ENCODE results near the gene MT1B. TPM values are rescaled to one million over a fixed set of nuclear protein-coding genes. Genes with fewer than 3 reads are reported as not detected.

Gene MT1B
- total RNA-seq, 6 experiments from 2014 or later: 1.6 to 7.7 (median 2.2) TPM; not detected in 3

DNA sequence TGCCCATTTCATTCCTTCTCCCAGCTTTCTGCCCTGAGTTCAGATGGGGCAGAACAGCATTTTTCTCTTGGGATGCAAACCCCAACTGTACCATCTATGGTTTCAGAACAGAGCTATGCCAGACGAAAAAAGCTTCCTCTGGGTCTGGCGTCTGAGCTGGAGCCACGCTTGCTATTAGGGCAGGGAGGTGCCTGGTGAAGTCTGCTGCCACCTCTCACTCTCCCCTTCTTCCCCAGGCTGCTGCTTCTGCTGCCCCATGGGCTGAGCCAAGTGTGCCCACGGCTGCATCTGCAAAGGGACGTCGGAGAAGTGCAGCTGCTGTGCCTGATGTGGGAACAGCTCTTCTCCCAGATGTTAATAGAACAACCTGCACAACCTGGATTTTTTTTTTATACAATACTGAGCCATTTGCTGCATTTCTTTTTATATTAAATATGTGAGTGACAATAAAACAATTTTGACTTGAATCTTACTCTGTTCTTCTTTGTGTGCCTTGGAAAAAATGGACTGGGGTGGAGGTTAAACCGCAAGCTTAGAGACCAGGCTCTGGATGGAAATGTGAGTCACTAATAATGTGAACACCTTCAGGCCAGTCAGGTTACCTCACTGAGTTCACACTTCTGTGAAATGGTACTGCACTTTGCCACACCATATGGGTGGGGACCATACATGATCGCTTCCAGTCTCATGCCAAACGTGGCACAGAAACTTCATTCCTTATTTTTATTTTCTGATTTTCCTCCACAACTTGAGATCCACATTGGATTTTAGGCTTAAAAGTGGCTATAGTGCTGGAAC is 14.9 kb upstream of the MT1B start:
- intact Hi-C loops (cut with DNase I): no loop called here
- DNase-seq (no peak), ATAC-seq (no peak)
- no peaks in the 10 kb centered on the region for H3K36me3 ChIP-seq
- H3K4me1 ChIP-seq: peaks cover 0 to 15% (median 3%) of the 10 kb centered on the region in 4 donors
- no peaks in the 10 kb centered on the region for H3K9me3 ChIP-seq
- H3K27me3 ChIP-seq: no peaks in the 10 kb centered on the region
- WGBS (ENCODE audit: insufficient coverage, low coverage, low lambda C conversion rate, missing lambda C conversion rate): 56% methylated on average over 9 of the region's 9 CpGs
- TF ChIP-seq, protein P1, sequence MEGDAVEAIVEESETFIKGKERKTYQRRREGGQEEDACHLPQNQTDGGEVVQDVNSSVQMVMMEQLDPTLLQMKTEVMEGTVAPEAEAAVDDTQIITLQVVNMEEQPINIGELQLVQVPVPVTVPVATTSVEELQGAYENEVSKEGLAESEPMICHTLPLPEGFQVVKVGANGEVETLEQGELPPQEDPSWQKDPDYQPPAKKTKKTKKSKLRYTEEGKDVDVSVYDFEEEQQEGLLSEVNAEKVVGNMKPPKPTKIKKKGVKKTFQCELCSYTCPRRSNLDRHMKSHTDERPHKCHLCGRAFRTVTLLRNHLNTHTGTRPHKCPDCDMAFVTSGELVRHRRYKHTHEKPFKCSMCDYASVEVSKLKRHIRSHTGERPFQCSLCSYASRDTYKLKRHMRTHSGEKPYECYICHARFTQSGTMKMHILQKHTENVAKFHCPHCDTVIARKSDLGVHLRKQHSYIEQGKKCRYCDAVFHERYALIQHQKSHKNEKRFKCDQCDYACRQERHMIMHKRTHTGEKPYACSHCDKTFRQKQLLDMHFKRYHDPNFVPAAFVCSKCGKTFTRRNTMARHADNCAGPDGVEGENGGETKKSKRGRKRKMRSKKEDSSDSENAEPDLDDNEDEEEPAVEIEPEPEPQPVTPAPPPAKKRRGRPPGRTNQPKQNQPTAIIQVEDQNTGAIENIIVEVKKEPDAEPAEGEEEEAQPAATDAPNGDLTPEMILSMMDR (IDR thresholded peaks at IDR 0.05): no peak
- no peak for TF ChIP-seq POLR2A (IDR thresholded peaks at IDR 0.05)
- H3K4me3 ChIP-seq: no peak overlapping the region
- H3K27ac ChIP-seq: no peak overlapping the region

DNA sequence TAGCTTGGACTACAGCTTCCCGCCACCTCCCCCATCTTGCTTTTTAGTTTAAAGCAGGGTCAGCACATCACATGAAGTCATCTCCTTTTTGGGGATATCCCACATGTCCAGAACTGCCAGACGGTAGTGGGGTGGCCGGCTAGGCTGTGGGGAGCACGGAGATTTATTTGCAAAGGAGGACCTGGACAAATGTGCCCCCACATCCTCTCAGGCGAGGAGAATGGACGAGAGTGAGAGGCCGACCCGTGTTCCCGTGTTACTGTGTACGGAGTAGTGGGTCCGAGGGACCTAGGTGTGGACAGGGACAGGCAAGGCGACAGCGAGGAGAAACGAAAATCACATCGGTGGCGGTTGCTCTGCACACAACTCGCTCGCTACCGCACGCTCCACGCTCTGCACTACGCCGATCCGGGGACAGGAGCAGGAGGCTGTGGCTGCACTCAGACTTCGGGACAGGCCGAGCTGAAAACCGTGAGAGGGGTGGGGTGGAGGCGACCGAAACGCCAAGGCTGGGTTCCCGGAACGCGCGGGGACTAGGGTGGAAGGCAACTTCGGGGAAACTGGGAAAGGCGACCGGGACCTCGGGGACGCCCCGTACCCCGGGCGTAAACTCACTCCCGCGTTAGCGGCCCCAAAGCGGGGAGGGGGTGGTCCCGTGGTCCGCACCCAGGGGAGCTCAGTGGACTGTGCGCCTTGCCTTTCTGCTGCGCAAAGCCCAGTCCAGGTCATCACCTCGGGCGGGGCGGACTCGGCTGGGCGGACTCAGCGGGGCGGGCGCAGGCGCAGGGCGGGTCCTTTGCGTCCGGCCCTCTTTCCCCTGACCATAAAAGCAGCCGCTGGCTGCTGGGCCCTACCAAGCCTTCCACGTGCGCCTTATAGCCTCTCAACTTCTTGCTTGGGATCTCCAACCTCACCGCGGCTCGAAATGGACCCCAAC is 13.6 kb upstream of the MT1B start, which contains the start of gene MT1A:
TSS of gene MT1A (plus strand) at position 853 of the 937 bp plus-strand sequence. CDS start at position 926, 73 bp downstream.
- intact Hi-C loops (cut with DNase I): no loop called here
- Histone ChIP-seq H3K4me1 (peaks cover 0 to 23% (median 3%) of the 10 kb centered on the region in 4 donors), H3K36me3 (no peaks in the 10 kb centered on the region), H3K9me3 (no peaks in the 10 kb centered on the region), H3K27ac (peak within 1 kb of the TSS; percentile 69 to 78 (median 70)), H3K4me3 (peak within 1 kb of the TSS; percentile 35 to 60 (median 57)), H3K27me3 (no peaks in the 10 kb centered on the region)
- DNase-seq: peak; percentile 90 to 97 (median 95)
- TF ChIP-seq POLR2A (IDR thresholded peaks at IDR 0.05): peak; percentile 96
- TF ChIP-seq, protein P1 (IDR thresholded peaks at IDR 0.05): no peak
- ATAC-seq: peak; percentile 84 to 93 (median 87)
- WGBS (ENCODE audit: insufficient coverage, low coverage, low lambda C conversion rate, missing lambda C conversion rate): 6% methylated on average over 34 of the region's 68 CpGs

DNA sequence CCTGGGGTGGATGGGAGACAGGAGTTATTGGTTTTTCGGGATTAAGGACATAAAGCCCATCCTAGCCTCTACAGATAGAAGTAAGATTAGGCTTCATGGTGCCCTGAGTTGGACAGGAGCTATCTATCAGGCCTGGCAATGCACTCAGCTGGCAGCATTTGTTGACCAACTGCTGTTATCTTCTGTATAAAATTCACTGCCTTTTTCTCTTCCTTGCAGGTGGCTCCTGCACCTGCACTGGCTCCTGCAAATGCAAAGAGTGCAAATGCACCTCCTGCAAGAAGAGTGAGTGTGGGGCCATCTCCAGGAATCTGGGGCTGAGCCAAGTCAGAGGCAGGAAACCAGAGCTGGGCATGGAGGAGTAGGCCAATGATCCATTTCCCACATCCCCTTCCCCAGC is 12.6 kb upstream of the MT1B start:
- Histone ChIP-seq H3K4me1 (peaks cover 0 to 30% (median 7%) of the 10 kb centered on the region in 4 donors), H3K27me3 (no peaks in the 10 kb centered on the region), H3K9me3 (no peaks in the 10 kb centered on the region), H3K4me3 (peak overlapping the region in 2 of 3 donors; percentile 57 to 60), H3K36me3 (no peaks in the 10 kb centered on the region), H3K27ac (peak overlapping the region in 2 of 3 donors; percentile 70 to 78)
- ATAC-seq (peak; percentile 3 to 38 (median 16)), DNase-seq (peak in 1 of 3 donors; percentile 56)
- 13% methylated on average over 1 of the region's 1 CpG for WGBS (ENCODE audit: insufficient coverage, low coverage, low lambda C conversion rate, missing lambda C conversion rate)
- intact Hi-C loops (cut with DNase I): no loop called here
- no peak for TF ChIP-seq POLR2A (IDR thresholded peaks at IDR 0.05)
- TF ChIP-seq, protein P1 (IDR thresholded peaks at IDR 0.05): no peak

DNA sequence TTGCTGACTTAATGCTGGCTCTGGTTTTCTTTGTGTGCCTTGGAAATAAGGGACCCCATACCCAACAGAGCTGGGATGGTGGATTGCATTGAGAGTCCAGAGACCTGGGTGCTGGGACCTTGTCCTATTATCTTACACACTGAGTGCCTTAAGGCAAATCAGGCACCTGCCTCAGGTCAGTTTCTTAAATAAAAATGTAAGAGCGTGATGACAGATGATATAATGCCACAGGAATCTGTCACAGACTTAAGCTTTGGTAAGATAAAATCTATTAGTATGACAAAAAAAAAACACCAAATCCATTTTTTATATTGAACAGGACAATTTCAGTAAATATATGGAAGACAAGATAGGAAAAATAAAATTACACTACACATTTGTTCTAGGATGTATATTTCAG is 11.6 kb upstream of the MT1B start:
- Histone ChIP-seq H3K4me3 (no peak overlapping the region), H3K9me3 (no peaks in the 10 kb centered on the region), H3K36me3 (no peaks in the 10 kb centered on the region), H3K4me1 (peaks cover 0 to 37% (median 7%) of the 10 kb centered on the region in 4 donors), H3K27me3 (no peaks in the 10 kb centered on the region), H3K27ac (no peak overlapping the region)
- TF ChIP-seq, protein P1 (IDR thresholded peaks at IDR 0.05): no peak
- no peak for TF ChIP-seq POLR2A (IDR thresholded peaks at IDR 0.05)
- intact Hi-C loops (cut with DNase I): no loop called here
- DNase-seq (no peak), ATAC-seq (no peak)
- WGBS (ENCODE audit: insufficient coverage, low coverage, low lambda C conversion rate, missing lambda C conversion rate): 38% methylated on average over 1 of the region's 1 CpG

Data from right lobe of liver (tissue), 6 donors.